ENCODE data around the gene SSBP2. TPM values are rescaled to one million over a fixed set of nuclear protein-coding genes. Genes with fewer than 3 reads are reported as not detected.

Gene SSBP2
- total RNA-seq, 1 donor from 2014 or later: 146 TPM

GRCh38 chr5:81638471-81638870 is 112.4 kb downstream of the SSBP2 start:
- no peak for DNase-seq
- Mint-ChIP-seq H3K36me3 (ENCODE audit: unreplicated experiment) (no peaks in the 10 kb centered on the region), H3K27ac (ENCODE audit: unreplicated experiment) (no peak overlapping the region), H3K9me3 (ENCODE audit: unreplicated experiment) (peaks cover 3% of the 10 kb centered on the region), H3K4me3 (ENCODE audit: unreplicated experiment) (no peak overlapping the region), H3K4me1 (ENCODE audit: low read depth, unreplicated experiment) (no peaks in the 10 kb centered on the region), H3K27me3 (ENCODE audit: unreplicated experiment) (no peaks in the 10 kb centered on the region)
- TF ChIP-seq CTCF (IDR thresholded peaks at IDR 0.05; ENCODE audit: partially characterized antibody, unreplicated experiment): no peak

- no peak for DNase-seq
- no peaks in the 10 kb centered on the region for H3K4me1 Mint-ChIP-seq (ENCODE audit: low read depth, unreplicated experiment)
- H3K36me3 Mint-ChIP-seq (ENCODE audit: unreplicated experiment): no peaks in the 10 kb centered on the region
- no peaks in the 10 kb centered on the region for H3K27me3 Mint-ChIP-seq (ENCODE audit: unreplicated experiment)
- H3K4me3 Mint-ChIP-seq (ENCODE audit: unreplicated experiment): no peak overlapping the region
- peaks cover 3% of the 10 kb centered on the region for H3K9me3 Mint-ChIP-seq (ENCODE audit: unreplicated experiment)
- no peak overlapping the region for H3K27ac Mint-ChIP-seq (ENCODE audit: unreplicated experiment)
- no peak for TF ChIP-seq CTCF (IDR thresholded peaks at IDR 0.05; ENCODE audit: partially characterized antibody, unreplicated experiment)
Observed at GRCh38 chr5:81633891-81634290, 117.0 kb downstream of the SSBP2 start.

- no peaks in the 10 kb centered on the region for H3K4me1 Mint-ChIP-seq (ENCODE audit: low read depth, unreplicated experiment)
- H3K27ac Mint-ChIP-seq (ENCODE audit: unreplicated experiment): no peak overlapping the region
- no peaks in the 10 kb centered on the region for H3K36me3 Mint-ChIP-seq (ENCODE audit: unreplicated experiment)
- H3K4me3 Mint-ChIP-seq (ENCODE audit: unreplicated experiment): no peak overlapping the region
- no peak for TF ChIP-seq CTCF (IDR thresholded peaks at IDR 0.05; ENCODE audit: partially characterized antibody, unreplicated experiment)
- peaks cover 3% of the 10 kb centered on the region for H3K9me3 Mint-ChIP-seq (ENCODE audit: unreplicated experiment)
- no peak for DNase-seq
- H3K27me3 Mint-ChIP-seq (ENCODE audit: unreplicated experiment): peaks cover 1% of the 10 kb centered on the region
Observed at GRCh38 chr5:81633471-81633870, 117.4 kb downstream of the SSBP2 start.

GRCh38 chr5:81632679-81633078 is 118.2 kb downstream of the SSBP2 start:
- no peak for TF ChIP-seq CTCF (IDR thresholded peaks at IDR 0.05; ENCODE audit: partially characterized antibody, unreplicated experiment)
- Mint-ChIP-seq H3K27me3 (ENCODE audit: unreplicated experiment) (peaks cover 1% of the 10 kb centered on the region), H3K36me3 (ENCODE audit: unreplicated experiment) (no peaks in the 10 kb centered on the region), H3K4me1 (ENCODE audit: low read depth, unreplicated experiment) (no peaks in the 10 kb centered on the region), H3K27ac (ENCODE audit: unreplicated experiment) (no peak overlapping the region), H3K4me3 (ENCODE audit: unreplicated experiment) (no peak overlapping the region), H3K9me3 (ENCODE audit: unreplicated experiment) (peaks cover 3% of the 10 kb centered on the region)
- no peak for DNase-seq

- peaks cover 1% of the 10 kb centered on the region for H3K27me3 Mint-ChIP-seq (ENCODE audit: unreplicated experiment)
- TF ChIP-seq CTCF (IDR thresholded peaks at IDR 0.05; ENCODE audit: partially characterized antibody, unreplicated experiment): no peak
- no peaks in the 10 kb centered on the region for H3K9me3 Mint-ChIP-seq (ENCODE audit: unreplicated experiment)
- no peaks in the 10 kb centered on the region for H3K36me3 Mint-ChIP-seq (ENCODE audit: unreplicated experiment)
- no peak overlapping the region for H3K4me3 Mint-ChIP-seq (ENCODE audit: unreplicated experiment)
- H3K27ac Mint-ChIP-seq (ENCODE audit: unreplicated experiment): no peak overlapping the region
- no peaks in the 10 kb centered on the region for H3K4me1 Mint-ChIP-seq (ENCODE audit: low read depth, unreplicated experiment)
- no peak for DNase-seq
Observed at GRCh38 chr5:81631621-81632020, 119.3 kb downstream of the SSBP2 start.
